DND-41 (cell line): ENCODE measurements around the gene PPOX.

Source experiments
- EZH2 ChIP-seq: IDR thresholded peaks from 3 replicates; pipeline ENCODE4 v1.6.1; 2012; ENCODE audit warnings: borderline replicate concordance, low read depth, mild to moderate bottlenecking, moderate library complexity, low read length, inconsistent platforms; ENCODE audit not compliant: severe bottlenecking
- TF ChIP-seq, protein P1 (sequence below): IDR thresholded peaks from 2 replicates; pipeline ENCODE4 v1.5.1; 2012; ENCODE audit warnings: borderline replicate concordance, low read length, moderate library complexity, mild to moderate bottlenecking; ENCODE audit not compliant: poor library complexity, severe bottlenecking; ENCODE audit errors: extremely low read depth

GRCh38 chr1:161179698-161180097, 13.5 kb downstream of the PPOX start:
- TF ChIP-seq, protein P1, sequence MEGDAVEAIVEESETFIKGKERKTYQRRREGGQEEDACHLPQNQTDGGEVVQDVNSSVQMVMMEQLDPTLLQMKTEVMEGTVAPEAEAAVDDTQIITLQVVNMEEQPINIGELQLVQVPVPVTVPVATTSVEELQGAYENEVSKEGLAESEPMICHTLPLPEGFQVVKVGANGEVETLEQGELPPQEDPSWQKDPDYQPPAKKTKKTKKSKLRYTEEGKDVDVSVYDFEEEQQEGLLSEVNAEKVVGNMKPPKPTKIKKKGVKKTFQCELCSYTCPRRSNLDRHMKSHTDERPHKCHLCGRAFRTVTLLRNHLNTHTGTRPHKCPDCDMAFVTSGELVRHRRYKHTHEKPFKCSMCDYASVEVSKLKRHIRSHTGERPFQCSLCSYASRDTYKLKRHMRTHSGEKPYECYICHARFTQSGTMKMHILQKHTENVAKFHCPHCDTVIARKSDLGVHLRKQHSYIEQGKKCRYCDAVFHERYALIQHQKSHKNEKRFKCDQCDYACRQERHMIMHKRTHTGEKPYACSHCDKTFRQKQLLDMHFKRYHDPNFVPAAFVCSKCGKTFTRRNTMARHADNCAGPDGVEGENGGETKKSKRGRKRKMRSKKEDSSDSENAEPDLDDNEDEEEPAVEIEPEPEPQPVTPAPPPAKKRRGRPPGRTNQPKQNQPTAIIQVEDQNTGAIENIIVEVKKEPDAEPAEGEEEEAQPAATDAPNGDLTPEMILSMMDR = no peak
- TF ChIP-seq EZH2 = no peak
